Adipocyte (in vitro differentiated cells): ENCODE measurements around the gene PRR36.

Source experiments
- DNase-seq: peaks from one replicate; pipeline ENCODE4 v3.0.0-alpha.2; 2015; ENCODE audit warnings: low read depth
- H3K27me3 ChIP-seq: replicated peaks from 2 replicates; pipeline ENCODE4 v1.7.0; 2013; ENCODE audit warnings: mild to moderate bottlenecking, low read length, moderate library complexity; ENCODE audit not compliant: control insufficient read depth, insufficient read depth
- H3K36me3 ChIP-seq: 2 replicates; pipeline ENCODE4 v1.7.0; 2013; ENCODE audit warnings: low read length, mild to moderate bottlenecking, moderate library complexity; ENCODE audit not compliant: control insufficient read depth, insufficient read depth, severe bottlenecking
- H3K4me1 ChIP-seq: 2 replicates; pipeline ENCODE4 v1.7.0; 2013; ENCODE audit warnings: mild to moderate bottlenecking, low read length, moderate library complexity; ENCODE audit not compliant: control insufficient read depth, insufficient read depth
- H3K4me3 ChIP-seq: 2 replicates; pipeline ENCODE4 v1.7.0; 2013; ENCODE audit warnings: mild to moderate bottlenecking, low read length, moderate library complexity
- H3K9ac ChIP-seq: 2 replicates; pipeline ENCODE4 v1.7.0; 2013; ENCODE audit warnings: mild to moderate bottlenecking, low read length, moderate library complexity
- H3K9me3 ChIP-seq: 2 replicates; pipeline ENCODE4 v1.7.0; 2013; ENCODE audit warnings: mild to moderate bottlenecking, low read length, moderate library complexity; ENCODE audit not compliant: control insufficient read depth

The PRR36 gene

GRCh38 chr19:7852851-7853769 lies 21.1 kb downstream of the PRR36 start:
- Histone ChIP-seq H3K27me3 (no peaks in the 10 kb centered on the region), H3K4me3 (no peak overlapping the region), H3K9ac (no peak overlapping the region), H3K36me3 (no peaks in the 10 kb centered on the region), H3K4me1 (no peaks in the 10 kb centered on the region), H3K9me3 (no peaks in the 10 kb centered on the region)
- peak; percentile 85 for DNase-seq

- Histone ChIP-seq H3K36me3 (no peaks in the 10 kb centered on the region), H3K4me3 (no peak overlapping the region), H3K9me3 (no peaks in the 10 kb centered on the region), H3K4me1 (no peaks in the 10 kb centered on the region), H3K27me3 (no peaks in the 10 kb centered on the region), H3K9ac (no peak overlapping the region)
- no peak for DNase-seq
Observed at GRCh38 chr19:7851623-7852500, 22.3 kb downstream of the PRR36 start.

DNA sequence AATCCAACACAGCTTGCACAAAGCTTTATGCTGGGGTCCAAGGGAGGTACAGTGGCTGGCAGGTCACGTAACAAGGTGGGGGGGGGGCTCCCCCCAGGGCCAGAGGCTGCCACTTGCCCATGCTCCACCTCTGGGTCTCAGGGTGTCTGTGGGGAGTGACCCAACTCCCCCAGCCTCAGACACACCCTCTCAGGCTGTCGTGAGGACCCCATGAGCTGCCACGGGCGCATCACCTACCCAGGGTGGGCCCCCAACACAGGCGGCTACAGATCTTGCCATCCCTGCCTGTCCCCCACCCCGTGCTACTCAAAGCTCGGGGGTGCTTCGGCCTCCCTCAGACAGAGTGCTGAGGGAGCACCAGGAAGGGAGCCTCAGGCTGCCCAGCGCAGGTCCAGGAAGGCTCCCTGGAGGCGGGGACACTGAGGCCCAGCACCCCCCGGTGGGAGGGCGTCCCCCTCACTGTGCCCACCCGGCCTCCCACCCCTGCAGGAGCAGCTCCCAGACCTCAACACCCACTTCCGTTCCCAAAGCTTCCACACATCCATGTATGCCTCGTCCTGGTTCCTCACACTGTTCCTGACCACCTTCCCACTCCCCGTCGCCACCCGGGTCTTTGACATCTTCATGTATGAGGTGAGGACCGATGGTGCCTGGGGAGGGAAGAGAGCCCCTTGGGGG lies 23.1 kb downstream of the PRR36 start:
- Histone ChIP-seq H3K9ac (no peak overlapping the region), H3K36me3 (no peaks in the 10 kb centered on the region), H3K9me3 (no peaks in the 10 kb centered on the region), H3K4me1 (no peaks in the 10 kb centered on the region), H3K27me3 (no peaks in the 10 kb centered on the region), H3K4me3 (no peak overlapping the region)
- DNase-seq, result no peak

- DNase-seq, result no peak
- no peaks in the 10 kb centered on the region for H3K4me1 ChIP-seq
- no peak overlapping the region for H3K9ac ChIP-seq
- no peak overlapping the region for H3K4me3 ChIP-seq
- no peaks in the 10 kb centered on the region for H3K9me3 ChIP-seq
- no peaks in the 10 kb centered on the region for H3K36me3 ChIP-seq
- H3K27me3 ChIP-seq, result no peaks in the 10 kb centered on the region
Observed at GRCh38 chr19:7850000-7850813, 24.0 kb downstream of the PRR36 start.

DNA sequence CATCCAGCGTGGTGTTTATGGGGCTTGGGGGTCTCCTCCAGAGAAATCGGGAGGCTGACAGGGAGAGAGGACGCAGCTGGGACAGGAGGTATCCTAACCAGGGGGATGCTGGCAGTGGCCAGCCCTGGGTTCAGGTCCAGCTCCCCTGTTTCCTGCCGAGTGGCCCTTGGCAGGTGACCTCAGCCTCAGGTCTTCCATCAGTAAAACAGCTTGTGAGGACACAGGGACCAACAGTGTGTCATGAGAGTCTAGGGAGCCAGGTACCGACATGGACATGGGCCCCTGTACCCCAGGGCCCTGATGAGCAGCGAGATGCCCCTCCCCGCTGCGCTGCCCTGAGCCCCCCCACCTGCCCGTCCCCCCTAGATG lies 24.6 kb downstream of the PRR36 start:
- Histone ChIP-seq H3K9me3 (no peaks in the 10 kb centered on the region), H3K36me3 (no peaks in the 10 kb centered on the region), H3K4me3 (no peak overlapping the region), H3K27me3 (no peaks in the 10 kb centered on the region), H3K4me1 (no peaks in the 10 kb centered on the region), H3K9ac (no peak overlapping the region)
- no peak for DNase-seq

- H3K4me1 ChIP-seq, result no peaks in the 10 kb centered on the region
- H3K36me3 ChIP-seq, result no peaks in the 10 kb centered on the region
- no peak for DNase-seq
- H3K9me3 ChIP-seq, result no peaks in the 10 kb centered on the region
- no peaks in the 10 kb centered on the region for H3K27me3 ChIP-seq
- no peak overlapping the region for H3K4me3 ChIP-seq
- H3K9ac ChIP-seq, result no peak overlapping the region
Observed at GRCh38 chr19:7848779-7849457, 25.3 kb downstream of the PRR36 start.

DNA sequence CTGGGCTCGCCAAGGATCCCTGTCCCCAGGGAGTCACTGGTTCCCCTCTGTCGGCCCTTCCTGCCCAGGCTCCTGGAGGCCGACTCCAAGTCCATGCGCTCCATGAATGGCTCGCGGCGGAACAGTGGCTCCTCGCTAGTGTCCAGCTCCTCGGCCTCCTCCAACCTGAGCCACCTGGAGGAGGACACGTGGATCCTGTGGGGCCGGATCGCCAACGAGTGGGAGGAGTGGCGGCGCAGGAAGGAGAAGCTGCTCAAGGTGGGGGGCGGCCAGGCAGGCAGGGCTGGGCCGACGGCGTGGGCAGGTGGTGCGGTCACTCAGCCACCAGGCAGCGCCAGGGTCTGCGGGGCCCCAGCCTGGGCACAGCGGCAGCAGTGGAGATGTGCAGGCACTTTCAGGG lies 26.5 kb downstream of the PRR36 start:
- Histone ChIP-seq H3K36me3 (no peaks in the 10 kb centered on the region), H3K9ac (no peak overlapping the region), H3K4me3 (no peak overlapping the region), H3K27me3 (no peaks in the 10 kb centered on the region), H3K4me1 (no peaks in the 10 kb centered on the region), H3K9me3 (no peaks in the 10 kb centered on the region)
- DNase-seq, result no peak

GRCh38 chr19:7846155-7846646 lies 28.0 kb downstream of the PRR36 start:
- H3K9me3 ChIP-seq, result no peaks in the 10 kb centered on the region
- no peaks in the 10 kb centered on the region for H3K4me1 ChIP-seq
- no peaks in the 10 kb centered on the region for H3K36me3 ChIP-seq
- no peak overlapping the region for H3K4me3 ChIP-seq
- DNase-seq, result no peak
- H3K27me3 ChIP-seq, result no peaks in the 10 kb centered on the region
- H3K9ac ChIP-seq, result no peak overlapping the region

DNA sequence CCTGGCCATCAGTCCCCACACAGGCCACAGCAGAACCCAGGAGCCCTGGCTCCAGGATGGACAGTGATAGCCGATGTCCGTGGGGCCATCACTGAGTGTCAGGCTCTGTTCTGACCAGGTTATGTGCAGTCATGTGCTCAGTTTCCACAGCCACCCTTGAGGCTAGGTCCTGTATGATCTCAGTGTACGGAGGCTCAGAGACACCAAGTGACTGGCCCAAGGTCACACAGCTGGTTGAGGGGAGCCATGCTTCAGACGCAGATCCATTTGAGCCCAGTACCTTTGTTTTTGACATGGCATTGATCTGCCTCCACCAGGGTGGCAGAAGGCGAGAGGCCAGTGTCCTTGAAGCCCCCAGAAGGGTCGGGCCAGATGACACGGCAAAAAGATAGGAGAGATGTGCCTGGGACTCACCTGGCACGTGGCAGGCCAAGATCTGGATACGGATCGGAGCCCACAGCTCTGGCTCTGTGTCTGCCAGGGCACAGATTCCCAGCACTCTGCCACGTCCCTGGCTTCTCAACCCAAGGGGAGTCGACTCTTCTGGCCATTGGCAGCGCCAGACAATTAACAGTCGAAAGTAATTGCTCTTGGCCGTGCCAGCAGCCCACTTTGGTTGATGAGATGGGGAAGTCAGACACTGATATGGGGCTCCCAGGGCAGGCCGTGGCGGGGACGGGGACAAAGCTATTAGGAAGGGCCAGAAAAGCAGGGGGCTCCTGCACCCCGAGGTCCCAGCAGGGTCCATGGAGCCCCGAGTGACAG lies 28.6 kb downstream of the PRR36 start:
- no peaks in the 10 kb centered on the region for H3K9me3 ChIP-seq
- H3K4me1 ChIP-seq, result no peaks in the 10 kb centered on the region
- H3K9ac ChIP-seq, result no peak overlapping the region
- H3K4me3 ChIP-seq, result no peak overlapping the region
- no peak for DNase-seq
- H3K36me3 ChIP-seq, result no peaks in the 10 kb centered on the region
- no peaks in the 10 kb centered on the region for H3K27me3 ChIP-seq
